VCaP (cell line): Measurements from ENCODE around the gene DUSP18.

Experiments
- H3K27ac ChIP-seq: fragments of 450-650 bp; 2 replicates; pipeline ENCODE4 v1.5.1; 2017
- TF ChIP-seq, protein P1 (sequence below): fragments of 450-650 bp; conservative IDR thresholded peaks from 2 replicates; pipeline ENCODE4 v1.5.1; 2017; ENCODE audit warnings: mild to moderate bottlenecking, moderate library complexity

Gene DUSP18

GRCh38 chr22:30662040-30662439, 5.6 kb downstream of the DUSP18 start:
- no peak overlapping the region for H3K27ac ChIP-seq
- TF ChIP-seq, protein P1, sequence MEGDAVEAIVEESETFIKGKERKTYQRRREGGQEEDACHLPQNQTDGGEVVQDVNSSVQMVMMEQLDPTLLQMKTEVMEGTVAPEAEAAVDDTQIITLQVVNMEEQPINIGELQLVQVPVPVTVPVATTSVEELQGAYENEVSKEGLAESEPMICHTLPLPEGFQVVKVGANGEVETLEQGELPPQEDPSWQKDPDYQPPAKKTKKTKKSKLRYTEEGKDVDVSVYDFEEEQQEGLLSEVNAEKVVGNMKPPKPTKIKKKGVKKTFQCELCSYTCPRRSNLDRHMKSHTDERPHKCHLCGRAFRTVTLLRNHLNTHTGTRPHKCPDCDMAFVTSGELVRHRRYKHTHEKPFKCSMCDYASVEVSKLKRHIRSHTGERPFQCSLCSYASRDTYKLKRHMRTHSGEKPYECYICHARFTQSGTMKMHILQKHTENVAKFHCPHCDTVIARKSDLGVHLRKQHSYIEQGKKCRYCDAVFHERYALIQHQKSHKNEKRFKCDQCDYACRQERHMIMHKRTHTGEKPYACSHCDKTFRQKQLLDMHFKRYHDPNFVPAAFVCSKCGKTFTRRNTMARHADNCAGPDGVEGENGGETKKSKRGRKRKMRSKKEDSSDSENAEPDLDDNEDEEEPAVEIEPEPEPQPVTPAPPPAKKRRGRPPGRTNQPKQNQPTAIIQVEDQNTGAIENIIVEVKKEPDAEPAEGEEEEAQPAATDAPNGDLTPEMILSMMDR: no peak

DNA sequence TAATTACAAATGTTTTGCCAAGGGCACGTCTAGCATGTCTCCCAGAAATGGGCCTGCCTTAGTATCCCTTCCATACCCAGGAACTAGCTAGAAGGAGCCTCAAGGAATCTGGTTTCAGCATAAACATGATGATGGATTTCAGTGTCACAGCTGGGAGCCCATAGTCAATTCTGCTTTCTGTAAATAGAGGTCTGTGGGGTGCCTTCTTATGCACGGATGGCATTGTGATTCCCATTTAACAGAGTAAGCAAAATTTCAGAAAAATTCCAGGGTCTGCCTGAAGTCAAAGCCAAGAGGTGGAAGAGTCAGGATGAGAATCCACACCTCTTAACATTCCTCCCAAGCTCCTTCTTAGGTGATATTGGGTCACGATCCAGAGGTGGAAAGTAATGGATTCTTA, 12.1 kb downstream of the DUSP18 start:
- no peak overlapping the region for H3K27ac ChIP-seq
- TF ChIP-seq, protein P1: no peak

DNA sequence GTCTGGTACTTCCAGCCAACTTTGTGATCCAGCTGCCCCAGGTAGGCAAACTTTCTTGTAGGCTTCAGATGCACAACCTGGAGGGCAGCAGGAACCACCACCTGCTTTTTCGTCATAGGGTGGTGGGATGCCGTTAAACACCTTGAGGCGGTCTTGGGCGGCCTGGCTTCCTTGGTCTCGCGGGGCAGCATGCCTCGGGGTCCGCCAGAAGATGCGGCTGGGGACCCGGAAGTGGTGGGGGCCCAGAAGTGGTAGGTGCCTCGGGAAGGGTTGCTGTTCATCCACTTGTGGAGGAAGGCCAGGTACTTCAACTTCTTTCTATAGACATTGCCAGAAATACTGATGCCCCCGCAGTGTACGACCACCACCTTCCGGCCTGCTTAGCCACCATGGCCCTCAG, 13.3 kb downstream of the DUSP18 start:
- TF ChIP-seq, protein P1: no peak
- H3K27ac ChIP-seq: no peak overlapping the region

DNA sequence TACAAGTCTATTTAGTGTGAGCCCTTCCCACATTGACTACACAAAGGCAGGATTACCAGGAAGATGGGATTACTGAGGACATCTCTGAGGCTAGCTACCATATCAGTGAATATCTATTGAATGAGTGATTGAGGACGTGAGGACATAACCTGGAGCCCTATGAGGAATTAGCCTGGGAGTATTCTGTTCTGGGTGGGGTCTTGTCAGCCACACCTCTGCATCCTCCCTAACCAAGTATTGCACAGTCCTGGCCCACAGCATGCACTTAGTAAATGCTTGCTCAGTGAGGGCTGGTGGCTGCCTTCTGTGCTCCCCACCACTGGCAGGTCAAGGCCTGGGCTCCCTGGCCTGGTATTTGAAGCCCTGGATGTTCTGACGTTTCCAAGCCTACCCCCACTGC, 14.8 kb downstream of the DUSP18 start:
- no peak overlapping the region for H3K27ac ChIP-seq
- TF ChIP-seq, protein P1: no peak

DNA sequence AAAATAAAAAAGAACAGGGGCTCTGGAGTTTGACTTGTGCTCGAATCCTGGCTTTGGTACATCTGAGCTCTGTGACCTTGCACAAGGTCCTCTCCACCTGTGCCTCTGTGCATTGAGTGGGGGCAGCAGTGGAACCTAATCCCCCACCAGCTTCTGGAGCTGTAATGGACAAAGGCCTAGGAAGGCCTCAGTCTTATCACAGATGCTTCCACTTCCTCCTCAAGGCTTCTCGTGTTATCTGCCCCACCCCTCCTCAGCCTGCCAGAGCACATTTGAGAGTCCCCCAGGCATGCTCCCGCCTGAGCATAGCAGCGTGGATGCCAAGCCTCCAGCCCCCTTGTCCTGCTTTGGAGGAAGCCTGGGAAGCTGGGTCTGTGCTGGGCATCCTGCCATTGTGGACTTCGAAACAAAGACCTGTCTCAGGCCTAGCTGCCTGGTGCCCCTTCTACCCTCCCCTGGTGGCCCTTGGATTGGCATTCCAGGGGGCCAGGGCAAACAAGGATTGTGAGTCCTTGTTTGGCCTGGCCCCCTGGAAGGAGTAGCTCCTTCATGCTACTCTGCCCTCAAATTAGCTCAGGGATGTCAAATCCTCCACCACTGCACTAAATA, 17.1 kb downstream of the DUSP18 start:
- no peak overlapping the region for H3K27ac ChIP-seq
- TF ChIP-seq, protein P1: no peak

- TF ChIP-seq, protein P1: no peak
- H3K27ac ChIP-seq: no peak overlapping the region
Observed at GRCh38 chr22:30649430-30650007, 18.2 kb downstream of the DUSP18 start.

DNA sequence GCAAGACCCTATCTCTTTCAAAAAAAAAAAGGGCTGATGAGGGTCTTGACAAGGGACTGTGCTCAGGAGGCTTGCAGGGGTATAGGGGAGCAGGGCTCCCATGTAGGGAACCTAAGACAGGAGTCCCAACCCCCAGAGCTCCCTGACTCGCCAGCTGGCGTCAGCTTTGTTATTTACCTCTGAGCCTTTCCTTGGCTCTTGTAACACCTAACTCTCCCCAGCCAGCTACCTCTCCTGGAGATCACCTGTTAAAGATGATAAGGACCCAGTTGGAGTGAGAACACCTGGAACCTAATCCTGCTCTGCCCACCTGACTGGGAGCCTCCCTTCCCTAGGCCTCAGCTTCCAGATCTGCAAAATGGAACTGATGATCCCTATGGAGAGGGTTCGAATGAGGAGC, 18.9 kb downstream of the DUSP18 start:
- H3K27ac ChIP-seq: no peak overlapping the region

More for the DNA sequence above, 18.9 kb downstream of the DUSP18 start:
- TF ChIP-seq, protein P1: no peak
